SK-N-SH (cell line): ENCODE measurements around the gene PNCK. TPM values are rescaled to one million over a fixed set of nuclear protein-coding genes. Genes with fewer than 3 reads are reported as not detected.

Experiments
- CTCF ChIA-PET: fragments of 300-600, 350-600 bp; formaldehyde crosslinking; extraction: SDS; loops from one replicate; lab custom pipeline; 2021; lab: Yijun Ruan, JAX
- POLR2A ChIA-PET: fragments of 350-600 bp; sonication (Branson Sonifier 250); formaldehyde crosslinking; extraction: SDS; loops from one replicate; lab custom pipeline; 2020; ENCODE audit warnings: antibody characterized with exemption, inconsistent platforms; lab: Yijun Ruan, JAX
- DNase-seq: peaks from one replicate; pipeline ENCODE4 v3.0.0; 2012
- H2AFZ ChIP-seq: fragments of 200-600 bp; sonication (generic); 2 replicates; pipeline ENCODE4 v1.8.1; 2016; ENCODE audit warnings: antibody characterized with exemption, mild to moderate bottlenecking, low read depth
- H3F3A ChIP-seq: fragments of 200-600 bp; sonication (generic); replicated peaks from 2 replicates; pipeline ENCODE3; 2016; ENCODE audit warnings: antibody characterized with exemption, mild to moderate bottlenecking; ENCODE audit not compliant: insufficient read depth
- H3K27ac ChIP-seq, 2 experiments: fragments of 200-500 bp in 1 of 2; fragments of 200-600 bp in 1 of 2; sonication (Bioruptor generic) in 1 of 2; sonication (generic), shearing (Covaris generic) in 1 of 2; 2 replicates each; pipeline versions ENCODE4 v1.5.1 to v1.6.1; 2014 to 2016; ENCODE audit warnings: low read depth in 2 of 2, inconsistent platforms in 1 of 2, low read length in 1 of 2, mild to moderate bottlenecking in 1 of 2, mixed read lengths in 1 of 2
- H3K27me3 ChIP-seq: fragments of 200-600 bp; sonication (generic), shearing (Covaris generic); 2 replicates; pipeline ENCODE4 v1.6.1; 2016; ENCODE audit warnings: mixed run types; ENCODE audit not compliant: insufficient read depth
- H3K36me3 ChIP-seq, 2 experiments: fragments of 200-500 bp in 1 of 2; fragments of 200-600 bp in 1 of 2; sonication (Bioruptor generic) in 1 of 2; sonication (generic) in 1 of 2; replicated peaks in 1 of 2; 2 replicates each; pipeline versions ENCODE3 to v1.5.1; 2014 to 2016; ENCODE audit warnings: low read length in 1 of 2, mild to moderate bottlenecking in 1 of 2; ENCODE audit not compliant: insufficient read depth in 2 of 2, control insufficient read depth in 1 of 2
- H3K4me1 ChIP-seq, 2 experiments: fragments of 200-500 bp in 1 of 2; fragments of 200-600 bp in 1 of 2; sonication (Bioruptor generic) in 1 of 2; sonication (generic), shearing (Covaris generic) in 1 of 2; 2 replicates each; pipeline versions ENCODE4 v1.5.1 to v1.6.1; 2014 to 2016; ENCODE audit warnings: low read depth in 1 of 2, low read length in 1 of 2, mixed run types in 1 of 2; ENCODE audit not compliant: insufficient read depth in 2 of 2, control insufficient read depth in 1 of 2
- H3K4me2 ChIP-seq: fragments of 200-600 bp; sonication (generic), shearing (Covaris generic); 2 replicates; pipeline ENCODE4 v1.6.1; 2017; ENCODE audit warnings: mixed run types
- H3K4me3 ChIP-seq, 2 experiments: fragments of 200-500 bp in 1 of 2; fragments of 200-600 bp in 1 of 2; sonication (Bioruptor generic) in 1 of 2; sonication (generic), shearing (Covaris generic) in 1 of 2; 2 replicates each; pipeline versions ENCODE4 v1.5.1 to v1.8.1; 2014 to 2016; ENCODE audit warnings: low read depth in 2 of 2, inconsistent platforms in 1 of 2, low read length in 1 of 2, mild to moderate bottlenecking in 1 of 2, mixed read lengths in 1 of 2, moderate library complexity in 1 of 2
- H3K79me2 ChIP-seq: fragments of 200-600 bp; sonication (generic); 2 replicates; pipeline ENCODE4 v1.8.1; 2017; ENCODE audit warnings: mild to moderate bottlenecking; ENCODE audit not compliant: insufficient read depth
- H3K9ac ChIP-seq: fragments of 200-600 bp; sonication (generic); 2 replicates; pipeline ENCODE4 v1.6.1; 2017; ENCODE audit warnings: mixed run types
- H3K9me2 ChIP-seq: fragments of 200-600 bp; sonication (generic); 2 replicates; pipeline ENCODE4 v1.6.1; 2017; ENCODE audit warnings: mixed run types
- H3K9me3 ChIP-seq: fragments of 200-600 bp; sonication (generic); 2 replicates; pipeline ENCODE4 v1.6.1; 2017; ENCODE audit warnings: mixed run types, mild to moderate bottlenecking, moderate library complexity
- H4K20me1 ChIP-seq: fragments of 200-600 bp; sonication (generic); 2 replicates; pipeline ENCODE4 v1.6.1; 2017; ENCODE audit warnings: mild to moderate bottlenecking, mixed run types; ENCODE audit not compliant: insufficient read depth
- EZH2phosphoT487 ChIP-seq: fragments of 200-600 bp; sonication (generic); IDR thresholded peaks from 2 replicates; pipeline ENCODE4 v1.6.1; 2017; ENCODE audit warnings: low read depth, mixed run types, mild to moderate bottlenecking, antibody characterized with exemption, moderate library complexity, borderline replicate concordance
- FOXJ3 ChIP-seq: sonication (generic); formaldehyde crosslinking; IDR thresholded peaks from 2 replicates; pipeline ENCODE4 v1.5.1; 2020; ENCODE audit warnings: mild to moderate bottlenecking, missing genetic modification reagents
- GATA2 ChIP-seq: sonication (generic); formaldehyde crosslinking; IDR thresholded peaks from 2 replicates; pipeline ENCODE4 v1.5.0; 2020; ENCODE audit warnings: mild to moderate bottlenecking, missing genetic modification reagents
- MEF2A ChIP-seq: IDR thresholded peaks from 2 replicates; pipeline ENCODE4 v1.4.0; 2012; ENCODE audit warnings: low read depth, borderline replicate concordance
- NFIC ChIP-seq: IDR thresholded peaks from 2 replicates; pipeline ENCODE4 v1.4.0; 2012; ENCODE audit warnings: borderline replicate concordance
- RXRA ChIP-seq: IDR thresholded peaks from 2 replicates; pipeline ENCODE4 v1.4.0; 2012; ENCODE audit warnings: low read depth, mild to moderate bottlenecking, borderline replicate concordance
- SMC3 ChIP-seq: IDR thresholded peaks from 2 replicates; pipeline ENCODE4 v1.6.1; 2012; ENCODE audit warnings: low read depth, low read length, improper control_type of control experiment
- YY1 ChIP-seq: IDR thresholded peaks from 2 replicates; pipeline ENCODE4 v1.4.0; 2012; ENCODE audit warnings: low read depth, mild to moderate bottlenecking
- WGBS: methylation state at CpG from one replicate; pipeline ENCODE4 v1.1.6; 2017; ENCODE audit warnings: low lambda C conversion rate; 5-methylcytosine and 5-hydroxymethylcytosine counted together
- polyA plus RNA-seq, 3 experiments: library from polyadenylated mRNA; depleted of rRNA; stranded (reverse); fragments of >200 nt; gene quantifications; 2 replicates each; pipeline ENCODE4 v1.2.3, GENCODE V29; 2012
- TF ChIP-seq, protein P1 (sequence below): fragments of 200-600 bp; sonication (generic); IDR thresholded peaks from 2 replicates; pipeline ENCODE4 v1.6.1; 2017; ENCODE audit warnings: antibody characterized with exemption, mild to moderate bottlenecking, moderate library complexity
- TF ChIP-seq, protein P2 (sequence below): fragments of 150-350 bp; IDR thresholded peaks from 2 replicates; pipeline ENCODE4 v1.6.1; 2016; ENCODE audit warnings: mild to moderate bottlenecking, low read depth, low read length
- TF ChIP-seq, protein P3 (sequence below): IDR thresholded peaks from 2 replicates; pipeline ENCODE4; 2012
- TF ChIP-seq, protein P4 (sequence below): IDR thresholded peaks from 2 replicates; pipeline ENCODE4 v1.6.1; 2012; ENCODE audit warnings: mild to moderate bottlenecking, low read depth, low read length, moderate library complexity

PNCK gene
- polyA plus RNA-seq, 1 of the 3 experiments (the other 2 are of a cell fraction), result 1.2 TPM

DNA sequence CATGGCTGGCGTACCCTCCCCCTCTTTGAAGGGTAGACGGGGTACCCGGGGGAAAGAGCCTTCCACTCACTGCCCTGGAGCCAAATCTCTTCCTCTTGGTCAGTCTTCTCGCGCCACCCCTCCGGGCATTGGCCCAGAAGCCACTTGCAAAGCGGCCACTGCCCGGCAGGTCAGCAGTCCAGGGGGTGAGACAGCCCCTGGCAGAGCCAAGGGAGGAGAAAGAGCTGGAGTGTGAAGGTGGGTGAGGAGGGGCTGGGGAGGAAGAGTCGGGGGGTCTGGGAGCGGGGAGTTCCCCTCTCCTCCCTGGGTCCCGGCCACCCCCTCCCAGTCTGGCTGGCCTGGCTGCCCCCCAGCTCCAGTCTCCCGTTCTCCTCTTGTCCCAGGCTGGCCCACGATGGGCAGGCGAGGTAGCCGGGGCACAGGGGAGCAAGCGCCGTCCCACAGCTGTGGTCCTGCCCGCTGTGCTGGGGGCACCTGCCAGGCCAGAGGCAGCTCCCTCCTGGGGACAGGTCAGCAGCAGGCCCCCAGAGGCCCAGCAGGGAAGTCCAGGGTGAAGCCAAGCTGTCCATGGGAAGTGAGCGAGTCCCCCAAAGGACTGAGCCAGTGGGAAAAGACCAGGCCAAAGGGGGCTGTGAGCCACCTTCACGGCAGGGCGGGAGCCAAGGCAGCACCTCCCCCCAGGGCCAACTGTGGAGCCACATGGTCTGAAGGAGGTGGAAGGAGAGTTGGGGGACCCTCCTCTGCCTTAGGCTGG is 48.2 kb downstream of the PNCK start:
- H3K9me2 ChIP-seq, result no peaks in the 10 kb centered on the region
- POLR2A ChIA-PET, result interaction anchor here (1.5 kb wide), 1 partner anchor 45 kb away, joined by 3 read pairs; no protein-coding TSS in a partner anchor
- no peaks in the 10 kb centered on the region for H3K36me3 ChIP-seq
- no peaks in the 10 kb centered on the region for H4K20me1 ChIP-seq
- 9% methylated on average over 6 of the region's 21 CpGs for WGBS
- peaks cover 66% of the 10 kb centered on the region for H3K27me3 ChIP-seq
- H3K4me3 ChIP-seq, result no peak overlapping the region
- no peak overlapping the region for H3K4me2 ChIP-seq
- no peak overlapping the region for H3K27ac ChIP-seq
- no peak overlapping the region for H2AFZ ChIP-seq
- H3K4me1 ChIP-seq, result no peaks in the 10 kb centered on the region; a peak in 1 of 4 replicates
- peak; percentile 17 for DNase-seq
- TF ChIP-seq RXRA (no peak), EZH2phosphoT487 (no peak), YY1 (no peak), SMC3 (no peak)
- TF ChIP-seq, protein P1, sequence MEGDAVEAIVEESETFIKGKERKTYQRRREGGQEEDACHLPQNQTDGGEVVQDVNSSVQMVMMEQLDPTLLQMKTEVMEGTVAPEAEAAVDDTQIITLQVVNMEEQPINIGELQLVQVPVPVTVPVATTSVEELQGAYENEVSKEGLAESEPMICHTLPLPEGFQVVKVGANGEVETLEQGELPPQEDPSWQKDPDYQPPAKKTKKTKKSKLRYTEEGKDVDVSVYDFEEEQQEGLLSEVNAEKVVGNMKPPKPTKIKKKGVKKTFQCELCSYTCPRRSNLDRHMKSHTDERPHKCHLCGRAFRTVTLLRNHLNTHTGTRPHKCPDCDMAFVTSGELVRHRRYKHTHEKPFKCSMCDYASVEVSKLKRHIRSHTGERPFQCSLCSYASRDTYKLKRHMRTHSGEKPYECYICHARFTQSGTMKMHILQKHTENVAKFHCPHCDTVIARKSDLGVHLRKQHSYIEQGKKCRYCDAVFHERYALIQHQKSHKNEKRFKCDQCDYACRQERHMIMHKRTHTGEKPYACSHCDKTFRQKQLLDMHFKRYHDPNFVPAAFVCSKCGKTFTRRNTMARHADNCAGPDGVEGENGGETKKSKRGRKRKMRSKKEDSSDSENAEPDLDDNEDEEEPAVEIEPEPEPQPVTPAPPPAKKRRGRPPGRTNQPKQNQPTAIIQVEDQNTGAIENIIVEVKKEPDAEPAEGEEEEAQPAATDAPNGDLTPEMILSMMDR, result no peak
- TF ChIP-seq, protein P2, sequence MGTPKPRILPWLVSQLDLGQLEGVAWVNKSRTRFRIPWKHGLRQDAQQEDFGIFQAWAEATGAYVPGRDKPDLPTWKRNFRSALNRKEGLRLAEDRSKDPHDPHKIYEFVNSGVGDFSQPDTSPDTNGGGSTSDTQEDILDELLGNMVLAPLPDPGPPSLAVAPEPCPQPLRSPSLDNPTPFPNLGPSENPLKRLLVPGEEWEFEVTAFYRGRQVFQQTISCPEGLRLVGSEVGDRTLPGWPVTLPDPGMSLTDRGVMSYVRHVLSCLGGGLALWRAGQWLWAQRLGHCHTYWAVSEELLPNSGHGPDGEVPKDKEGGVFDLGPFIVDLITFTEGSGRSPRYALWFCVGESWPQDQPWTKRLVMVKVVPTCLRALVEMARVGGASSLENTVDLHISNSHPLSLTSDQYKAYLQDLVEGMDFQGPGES, result no peak
- CTCF ChIA-PET, result interaction anchor here (0.8 to 1.2 kb wide), 4 partner anchors 11 to 138 kb away, joined by 3 read pairs; no protein-coding TSS in a partner anchor
- no peaks in the 10 kb centered on the region for H3K79me2 ChIP-seq
- H3F3A ChIP-seq, result no peaks in the 10 kb centered on the region
- no peak overlapping the region for H3K9ac ChIP-seq
- H3K9me3 ChIP-seq, result no peaks in the 10 kb centered on the region

DNA sequence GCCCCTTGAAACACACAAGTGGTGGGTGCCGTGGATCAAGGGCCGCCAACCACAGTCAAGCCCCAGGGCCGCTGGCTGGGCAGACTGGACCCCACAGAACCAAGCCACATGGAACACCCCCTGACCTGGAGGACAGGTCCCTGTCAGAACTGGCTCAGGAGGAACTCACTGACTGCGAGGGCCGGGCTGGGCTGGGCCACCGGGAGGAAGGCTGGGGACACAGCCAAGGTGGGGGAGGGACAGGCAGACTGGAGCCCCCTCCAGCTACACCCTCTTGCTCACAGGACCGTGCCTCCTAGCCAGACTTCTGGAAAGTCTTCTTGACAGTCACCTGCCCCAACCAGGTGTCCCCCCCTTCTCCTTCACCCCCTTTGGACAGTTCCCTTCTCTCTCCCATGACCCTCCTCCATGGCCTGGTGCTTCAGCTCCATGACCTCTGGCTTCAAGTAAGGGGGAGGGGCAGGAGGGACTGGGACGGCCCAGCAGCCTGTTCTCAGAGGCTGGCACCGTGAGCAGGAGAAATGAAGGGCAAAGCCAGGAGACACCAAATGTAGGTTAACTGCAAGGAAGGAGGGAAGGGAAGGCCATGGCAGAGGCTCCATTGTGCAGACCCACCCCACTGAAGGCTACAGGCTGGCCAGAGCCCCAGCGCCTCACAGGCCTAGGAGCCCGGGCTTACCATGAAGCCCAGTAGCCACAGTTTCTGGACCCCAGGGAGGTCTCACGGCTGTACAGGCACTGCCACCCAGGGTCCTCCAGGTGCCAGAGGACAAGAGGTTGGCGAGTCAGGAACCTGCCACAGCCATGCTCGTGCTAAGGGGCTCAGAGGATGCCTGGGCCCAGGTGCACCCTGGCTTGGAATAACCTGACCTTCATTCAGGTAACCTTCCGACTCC is 49.2 kb downstream of the PNCK start:
- POLR2A ChIA-PET, result no interaction called here
- DNase-seq, result no peak
- CTCF ChIA-PET, result interaction anchor here (0.6 to 1.8 kb wide), 3 partner anchors 13 to 139 kb away, joined by 3 to 5 read pairs (median 3); no protein-coding TSS in a partner anchor
- TF ChIP-seq, protein P1, result no peak
- TF ChIP-seq EZH2phosphoT487 (no peak), NFIC (no peak), YY1 (no peak), GATA2 (no peak), RXRA (no peak), FOXJ3 (CRISPR knock-in tag) (no peak), MEF2A (no peak)
- TF ChIP-seq, protein P3, sequence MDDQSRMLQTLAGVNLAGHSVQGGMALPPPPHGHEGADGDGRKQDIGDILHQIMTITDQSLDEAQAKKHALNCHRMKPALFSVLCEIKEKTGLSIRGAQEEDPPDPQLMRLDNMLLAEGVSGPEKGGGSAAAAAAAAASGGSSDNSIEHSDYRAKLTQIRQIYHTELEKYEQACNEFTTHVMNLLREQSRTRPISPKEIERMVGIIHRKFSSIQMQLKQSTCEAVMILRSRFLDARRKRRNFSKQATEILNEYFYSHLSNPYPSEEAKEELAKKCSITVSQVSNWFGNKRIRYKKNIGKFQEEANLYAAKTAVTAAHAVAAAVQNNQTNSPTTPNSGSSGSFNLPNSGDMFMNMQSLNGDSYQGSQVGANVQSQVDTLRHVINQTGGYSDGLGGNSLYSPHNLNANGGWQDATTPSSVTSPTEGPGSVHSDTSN, result no peak
- TF ChIP-seq, protein P4, sequence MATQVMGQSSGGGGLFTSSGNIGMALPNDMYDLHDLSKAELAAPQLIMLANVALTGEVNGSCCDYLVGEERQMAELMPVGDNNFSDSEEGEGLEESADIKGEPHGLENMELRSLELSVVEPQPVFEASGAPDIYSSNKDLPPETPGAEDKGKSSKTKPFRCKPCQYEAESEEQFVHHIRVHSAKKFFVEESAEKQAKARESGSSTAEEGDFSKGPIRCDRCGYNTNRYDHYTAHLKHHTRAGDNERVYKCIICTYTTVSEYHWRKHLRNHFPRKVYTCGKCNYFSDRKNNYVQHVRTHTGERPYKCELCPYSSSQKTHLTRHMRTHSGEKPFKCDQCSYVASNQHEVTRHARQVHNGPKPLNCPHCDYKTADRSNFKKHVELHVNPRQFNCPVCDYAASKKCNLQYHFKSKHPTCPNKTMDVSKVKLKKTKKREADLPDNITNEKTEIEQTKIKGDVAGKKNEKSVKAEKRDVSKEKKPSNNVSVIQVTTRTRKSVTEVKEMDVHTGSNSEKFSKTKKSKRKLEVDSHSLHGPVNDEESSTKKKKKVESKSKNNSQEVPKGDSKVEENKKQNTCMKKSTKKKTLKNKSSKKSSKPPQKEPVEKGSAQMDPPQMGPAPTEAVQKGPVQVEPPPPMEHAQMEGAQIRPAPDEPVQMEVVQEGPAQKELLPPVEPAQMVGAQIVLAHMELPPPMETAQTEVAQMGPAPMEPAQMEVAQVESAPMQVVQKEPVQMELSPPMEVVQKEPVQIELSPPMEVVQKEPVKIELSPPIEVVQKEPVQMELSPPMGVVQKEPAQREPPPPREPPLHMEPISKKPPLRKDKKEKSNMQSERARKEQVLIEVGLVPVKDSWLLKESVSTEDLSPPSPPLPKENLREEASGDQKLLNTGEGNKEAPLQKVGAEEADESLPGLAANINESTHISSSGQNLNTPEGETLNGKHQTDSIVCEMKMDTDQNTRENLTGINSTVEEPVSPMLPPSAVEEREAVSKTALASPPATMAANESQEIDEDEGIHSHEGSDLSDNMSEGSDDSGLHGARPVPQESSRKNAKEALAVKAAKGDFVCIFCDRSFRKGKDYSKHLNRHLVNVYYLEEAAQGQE, result no peak

More for the DNA sequence above, 49.2 kb downstream of the PNCK start:
- Histone ChIP-seq H3K9me3 (no peaks in the 10 kb centered on the region), H2AFZ (no peak overlapping the region), H4K20me1 (no peaks in the 10 kb centered on the region), H3F3A (no peaks in the 10 kb centered on the region), H3K27ac (no peak overlapping the region), H3K4me3 (no peak overlapping the region), H3K9me2 (no peaks in the 10 kb centered on the region), H3K4me1 (no peaks in the 10 kb centered on the region; a peak in 1 of 4 replicates), H3K79me2 (no peaks in the 10 kb centered on the region), H3K4me2 (no peak overlapping the region), H3K27me3 (peaks cover 56% of the 10 kb centered on the region), H3K9ac (no peak overlapping the region), H3K36me3 (no peaks in the 10 kb centered on the region)
- WGBS, result 54% methylated on average over 5 of the region's 15 CpGs
